NB4 (cell line): ENCODE measurements around the gene CCN2.

Experiments used
- MYC ChIP-seq: IDR thresholded peaks from 2 replicates; pipeline ENCODE4 v1.6.1; 2011; ENCODE audit warnings: low read depth, low read length
- POLR2A ChIP-seq: IDR thresholded peaks from 2 replicates; pipeline ENCODE4 v1.6.1; 2011; ENCODE audit warnings: mild to moderate bottlenecking; ENCODE audit not compliant: insufficient read length; ENCODE audit errors: extremely low read depth
- TF ChIP-seq, protein P1 (sequence below): IDR thresholded peaks from one replicate; pipeline ENCODE4 v1.5.1; 2012; ENCODE audit warnings: low read depth, low read length

DNA sequence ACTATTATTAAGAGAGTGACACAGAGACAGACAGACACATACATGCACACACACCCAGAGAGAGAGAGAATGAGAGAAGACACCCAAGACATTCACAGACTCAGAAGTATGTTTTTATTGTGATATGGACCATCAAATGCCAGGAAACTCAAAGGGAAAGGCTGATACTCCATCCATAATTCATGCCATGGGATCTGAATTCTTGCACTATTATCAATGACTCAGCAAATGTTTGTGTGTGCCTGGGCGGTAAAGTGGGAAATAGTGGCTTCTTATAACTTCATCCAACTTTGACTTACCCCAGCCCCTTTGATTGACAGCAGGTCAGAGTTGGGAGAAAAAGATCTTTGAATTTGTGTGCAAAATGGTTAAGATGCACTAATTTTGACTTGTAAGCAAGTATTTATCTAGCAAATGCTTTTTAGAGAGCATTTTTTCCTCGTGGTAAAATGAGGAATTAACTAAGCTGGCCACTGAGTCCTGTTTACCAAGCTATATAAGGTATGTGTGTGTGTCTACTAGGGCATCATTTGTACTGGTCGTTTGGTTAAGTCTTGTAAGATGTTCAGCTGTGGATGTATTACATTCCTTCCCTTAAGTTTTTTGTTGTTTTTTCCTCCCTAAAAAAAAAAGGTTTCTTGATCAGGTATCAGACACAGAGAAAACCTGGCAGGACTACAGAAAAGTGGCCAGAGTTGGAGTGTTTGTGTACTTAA lies 3.0 kb upstream of the CCN2 start:
- TF ChIP-seq, protein P1, sequence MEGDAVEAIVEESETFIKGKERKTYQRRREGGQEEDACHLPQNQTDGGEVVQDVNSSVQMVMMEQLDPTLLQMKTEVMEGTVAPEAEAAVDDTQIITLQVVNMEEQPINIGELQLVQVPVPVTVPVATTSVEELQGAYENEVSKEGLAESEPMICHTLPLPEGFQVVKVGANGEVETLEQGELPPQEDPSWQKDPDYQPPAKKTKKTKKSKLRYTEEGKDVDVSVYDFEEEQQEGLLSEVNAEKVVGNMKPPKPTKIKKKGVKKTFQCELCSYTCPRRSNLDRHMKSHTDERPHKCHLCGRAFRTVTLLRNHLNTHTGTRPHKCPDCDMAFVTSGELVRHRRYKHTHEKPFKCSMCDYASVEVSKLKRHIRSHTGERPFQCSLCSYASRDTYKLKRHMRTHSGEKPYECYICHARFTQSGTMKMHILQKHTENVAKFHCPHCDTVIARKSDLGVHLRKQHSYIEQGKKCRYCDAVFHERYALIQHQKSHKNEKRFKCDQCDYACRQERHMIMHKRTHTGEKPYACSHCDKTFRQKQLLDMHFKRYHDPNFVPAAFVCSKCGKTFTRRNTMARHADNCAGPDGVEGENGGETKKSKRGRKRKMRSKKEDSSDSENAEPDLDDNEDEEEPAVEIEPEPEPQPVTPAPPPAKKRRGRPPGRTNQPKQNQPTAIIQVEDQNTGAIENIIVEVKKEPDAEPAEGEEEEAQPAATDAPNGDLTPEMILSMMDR, result no peak
- TF ChIP-seq POLR2A (no peak), MYC (no peak)
